Mesenchymal stem cell (in vitro differentiated cells and primary cell): ENCODE measurements around the gene TSPAN2.

Experiments
- DNase-seq: peaks from one replicate; pipeline ENCODE4 v3.0.0-alpha.2; 2013
- H2AFZ ChIP-seq: one replicate; pipeline ENCODE4 v1.6.1; 2013; ENCODE audit warnings: low read depth, mild to moderate bottlenecking, control low read depth, inconsistent platforms, low read length, moderate library complexity
- H2AK5ac ChIP-seq: 2 replicates; pipeline ENCODE4 v1.6.1; 2013; ENCODE audit warnings: low read length, moderate library complexity, mild to moderate bottlenecking, inconsistent platforms; ENCODE audit not compliant: severe bottlenecking
- H2BK120ac ChIP-seq: one replicate; pipeline ENCODE4 v1.6.1; 2013; ENCODE audit warnings: low read depth, mild to moderate bottlenecking, inconsistent platforms, low read length, moderate library complexity
- H2BK12ac ChIP-seq, 2 experiments: one replicate each; pipeline ENCODE4 v1.6.1; 2013; ENCODE audit warnings: inconsistent platforms in 2 of 2, low read length in 2 of 2, mild to moderate bottlenecking in 2 of 2, moderate library complexity in 2 of 2, control low read depth in 1 of 2
- H2BK15ac ChIP-seq: one replicate; pipeline ENCODE4 v1.6.1; 2013; ENCODE audit warnings: mild to moderate bottlenecking, low read depth, inconsistent platforms; ENCODE audit not compliant: poor library complexity, severe bottlenecking
- H2BK5ac ChIP-seq: 2 replicates; pipeline ENCODE4 v1.6.1; 2013; ENCODE audit warnings: low read depth, mild to moderate bottlenecking, low read length, control low read depth, inconsistent platforms; ENCODE audit not compliant: poor library complexity, severe bottlenecking
- H3K14ac ChIP-seq, 2 experiments: one replicate each; pipeline ENCODE4 v1.6.1; 2013; ENCODE audit warnings: inconsistent platforms in 2 of 2, low read length in 2 of 2, control low read depth in 1 of 2, mild to moderate bottlenecking in 1 of 2, moderate library complexity in 1 of 2
- H3K18ac ChIP-seq, 2 experiments: one replicate each; pipeline ENCODE4 v1.6.1; 2013; ENCODE audit warnings: inconsistent platforms in 2 of 2, low read length in 2 of 2, control low read depth in 1 of 2, low read depth in 1 of 2, mild to moderate bottlenecking in 1 of 2
- H3K23ac ChIP-seq, 2 experiments: one replicate each; pipeline ENCODE4 v1.6.1; 2013; ENCODE audit warnings: inconsistent platforms in 2 of 2, low read length in 2 of 2, mild to moderate bottlenecking in 2 of 2, moderate library complexity in 2 of 2, control low read depth in 1 of 2
- H3K27ac ChIP-seq: 2 replicates; pipeline ENCODE4 v1.5.1; 2013; ENCODE audit warnings: mild to moderate bottlenecking, moderate library complexity, low read length, control low read depth, inconsistent platforms; ENCODE audit not compliant: poor library complexity, severe bottlenecking
- H3K27me3 ChIP-seq, 2 experiments: 2 replicates each; pipeline versions ENCODE4 v1.6.1 to v1.7.0; 2013; ENCODE audit warnings: low read length in 2 of 2, mild to moderate bottlenecking in 2 of 2, moderate library complexity in 2 of 2, control low read depth in 1 of 2, inconsistent platforms in 1 of 2; ENCODE audit not compliant: control insufficient read depth in 1 of 2, insufficient read depth in 1 of 2
- H3K36me3 ChIP-seq, 2 experiments: 2 replicates each; pipeline versions ENCODE4 v1.6.1 to v1.7.0; 2013; ENCODE audit warnings: low read length in 2 of 2, control low read depth in 1 of 2, inconsistent platforms in 1 of 2, low read depth in 1 of 2, mild to moderate bottlenecking in 1 of 2; ENCODE audit not compliant: insufficient read depth in 2 of 2, control insufficient read depth in 1 of 2
- H3K4ac ChIP-seq, 2 experiments: one replicate each; pipeline ENCODE4 v1.6.1; 2013; ENCODE audit warnings: inconsistent platforms in 2 of 2, low read length in 2 of 2, mild to moderate bottlenecking in 2 of 2, moderate library complexity in 2 of 2, control low read depth in 1 of 2, low read depth in 1 of 2
- H3K4me1 ChIP-seq: 2 replicates; pipeline ENCODE4 v1.6.1; 2013; ENCODE audit warnings: low read depth, low read length, control low read depth; ENCODE audit not compliant: control insufficient read depth, insufficient read depth
- H3K4me2 ChIP-seq: 2 replicates; pipeline ENCODE4 v1.6.1; 2013; ENCODE audit warnings: low read length, mild to moderate bottlenecking, inconsistent platforms; ENCODE audit not compliant: poor library complexity, severe bottlenecking
- H3K4me3 ChIP-seq, 2 experiments: 2 replicates each; pipeline versions ENCODE4 v1.5.1 to v1.7.0; 2013; ENCODE audit warnings: low read length in 2 of 2, mild to moderate bottlenecking in 2 of 2, control low read depth in 1 of 2, low read depth in 1 of 2; ENCODE audit not compliant: insufficient read depth in 1 of 2
- H3K79me1 ChIP-seq: replicated peaks from 2 replicates; pipeline ENCODE4 v1.6.1; 2013; ENCODE audit warnings: mild to moderate bottlenecking, control low read depth, low read length, inconsistent platforms; ENCODE audit not compliant: poor library complexity, severe bottlenecking
- H3K9ac ChIP-seq: 2 replicates; pipeline ENCODE4 v1.7.0; 2013; ENCODE audit warnings: mild to moderate bottlenecking, low read length, moderate library complexity
- H3K9me3 ChIP-seq: 2 replicates; pipeline ENCODE4 v1.7.0; 2013; ENCODE audit warnings: mild to moderate bottlenecking, low read length; ENCODE audit not compliant: control insufficient read depth
- H4K8ac ChIP-seq: one replicate; pipeline ENCODE4 v1.6.1; 2013; ENCODE audit warnings: inconsistent platforms, mild to moderate bottlenecking, low read length, moderate library complexity
- H4K91ac ChIP-seq: one replicate; pipeline ENCODE4 v1.6.1; 2013; ENCODE audit warnings: mild to moderate bottlenecking, low read length, inconsistent platforms
- WGBS: methylation state at CpG from one replicate; pipeline ENCODE4 v1.1.7; 2013; ENCODE audit warnings: mixed read lengths; 5-methylcytosine and 5-hydroxymethylcytosine counted together

The TSPAN2 gene

DNA sequence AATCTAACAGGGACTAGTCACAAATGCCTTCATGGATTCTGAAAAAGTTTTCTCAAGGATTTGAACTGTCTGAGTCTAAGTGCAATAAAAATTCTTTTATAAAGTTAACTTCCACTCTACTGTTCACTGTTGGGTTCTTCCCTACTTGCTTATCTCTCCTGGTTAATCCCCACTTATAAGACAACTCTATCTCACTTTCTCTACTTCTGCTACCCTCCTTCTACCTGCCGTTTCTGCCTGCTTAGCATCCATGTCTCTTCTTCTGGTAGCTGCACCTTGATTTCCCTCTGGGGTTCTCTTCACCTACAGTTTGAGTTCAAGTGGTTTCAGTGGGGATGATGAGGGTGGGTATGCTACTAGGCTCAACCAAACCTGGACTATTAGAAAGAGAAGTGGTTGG, 53.7 kb downstream of the TSPAN2 start:
- Histone ChIP-seq H2BK12ac (no peak overlapping the region), H4K8ac (no peak overlapping the region), H3K79me1 (no peaks in the 10 kb centered on the region), H3K9me3 (no peaks in the 10 kb centered on the region), H2AK5ac (no peak overlapping the region), H3K4ac (no peak overlapping the region), H3K27ac (no peak overlapping the region), H3K4me2 (no peak overlapping the region), H3K4me3 (no peak overlapping the region), H3K18ac (no peak overlapping the region), H3K9ac (no peak overlapping the region), H2AFZ (no peak overlapping the region), H2BK120ac (no peak overlapping the region), H3K23ac (no peak overlapping the region), H3K27me3 (peaks cover 5 to 10% of the 10 kb centered on the region in 2 experiments), H3K14ac (no peak overlapping the region), H2BK15ac (no peak overlapping the region), H4K91ac (no peak overlapping the region), H3K36me3 (no peaks in the 10 kb centered on the region), H3K4me1 (no peaks in the 10 kb centered on the region), H2BK5ac (no peak overlapping the region)
- no CpG with 5 or more reads among the region's 1 CpG for WGBS
- DNase-seq: no peak

GRCh38 chr1:115031595-115031994, 57.7 kb downstream of the TSPAN2 start:
- H3K4ac ChIP-seq: no peak overlapping the region
- no peak overlapping the region for H4K91ac ChIP-seq
- WGBS: no CpG with 5 or more reads among the region's 2 CpGs
- no peak for DNase-seq
- no peak overlapping the region for H2AFZ ChIP-seq
- no peak overlapping the region for H3K9ac ChIP-seq
- H3K27me3 ChIP-seq: peaks cover 0 to 2% of the 10 kb centered on the region in 2 experiments
- H2BK15ac ChIP-seq: no peak overlapping the region
- H3K79me1 ChIP-seq: no peaks in the 10 kb centered on the region
- no peaks in the 10 kb centered on the region for H3K36me3 ChIP-seq
- H2BK120ac ChIP-seq: no peak overlapping the region
- no peak overlapping the region for H4K8ac ChIP-seq
- H3K23ac ChIP-seq: no peak overlapping the region
- no peak overlapping the region for H2BK5ac ChIP-seq
- H2BK12ac ChIP-seq: no peak overlapping the region
- no peaks in the 10 kb centered on the region for H3K9me3 ChIP-seq
- H3K4me2 ChIP-seq: no peak overlapping the region
- no peak overlapping the region for H3K14ac ChIP-seq
- no peak overlapping the region for H3K18ac ChIP-seq
- no peaks in the 10 kb centered on the region for H3K4me1 ChIP-seq
- no peak overlapping the region for H3K4me3 ChIP-seq
- H3K27ac ChIP-seq: no peak overlapping the region
- H2AK5ac ChIP-seq: no peak overlapping the region

DNA sequence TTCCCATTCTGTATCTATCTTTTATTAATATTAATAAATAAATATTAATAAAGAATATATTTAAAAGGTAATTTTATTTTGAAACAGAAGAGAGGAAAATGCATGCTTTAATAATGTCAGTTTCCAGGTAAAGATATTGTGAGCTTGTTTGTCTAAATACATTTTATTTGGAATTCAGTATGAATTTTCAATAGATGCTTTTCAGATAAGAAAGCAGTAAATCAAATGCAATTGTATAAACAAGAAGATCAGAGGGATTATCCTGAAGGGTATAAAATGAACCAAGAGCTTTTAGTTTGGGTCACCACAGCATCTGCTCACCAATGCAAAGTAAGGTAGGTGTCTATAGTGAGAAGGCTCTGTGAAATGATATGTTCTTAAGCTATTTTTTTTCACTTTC, 59.8 kb downstream of the TSPAN2 start, which contains the start of gene TSHB:
TSHB (plus strand) TSS at position 301 of the 400 bp plus-strand sequence. CDS start 3,537 bp downstream, outside the sequence.
- Histone ChIP-seq H3K9ac (no peak within 1 kb of the TSS), H3K79me1 (no peaks in the 10 kb centered on the region), H3K23ac (no peak within 1 kb of the TSS), H3K4me1 (no peaks in the 10 kb centered on the region), H3K4ac (no peak within 1 kb of the TSS), H2AK5ac (no peak within 1 kb of the TSS), H2BK12ac (no peak within 1 kb of the TSS), H3K9me3 (no peaks in the 10 kb centered on the region), H3K27ac (no peak within 1 kb of the TSS), H2BK15ac (no peak within 1 kb of the TSS), H3K27me3 (no peaks in the 10 kb centered on the region), H3K18ac (no peak within 1 kb of the TSS), H2BK120ac (no peak within 1 kb of the TSS), H3K36me3 (no peaks in the 10 kb centered on the region), H2AFZ (no peak within 1 kb of the TSS), H3K4me3 (no peak within 1 kb of the TSS), H3K4me2 (no peak within 1 kb of the TSS), H4K91ac (no peak within 1 kb of the TSS), H4K8ac (no peak within 1 kb of the TSS), H3K14ac (no peak within 1 kb of the TSS), H2BK5ac (no peak within 1 kb of the TSS)
- DNase-seq: no peak

DNA sequence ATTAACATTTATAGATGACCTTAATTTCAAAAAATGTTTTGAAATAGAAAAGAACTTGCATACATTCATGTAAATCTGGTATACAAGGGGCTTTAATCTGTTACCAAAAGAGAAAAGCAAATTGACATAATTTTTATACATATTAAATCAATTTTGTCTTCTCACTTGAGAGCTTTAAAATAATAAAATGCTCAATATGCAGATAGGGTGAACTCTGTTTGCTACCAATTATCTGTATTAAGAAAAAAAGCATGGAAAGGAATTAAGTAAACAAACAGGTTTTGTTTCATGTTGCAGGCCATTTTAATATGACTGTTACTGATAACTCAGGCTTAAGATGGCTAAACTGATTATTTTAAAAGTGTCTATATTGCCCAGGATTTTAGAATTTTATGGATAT, 65.7 kb downstream of the TSPAN2 start:
- no peaks in the 10 kb centered on the region for H3K9me3 ChIP-seq
- H3K14ac ChIP-seq: no peak overlapping the region
- H2BK120ac ChIP-seq: no peak overlapping the region
- no peak overlapping the region for H4K91ac ChIP-seq
- no peak overlapping the region for H3K4ac ChIP-seq
- H2AFZ ChIP-seq: no peak overlapping the region
- DNase-seq: no peak
- H3K9ac ChIP-seq: no peak overlapping the region
- H2AK5ac ChIP-seq: no peak overlapping the region
- H3K4me1 ChIP-seq: no peaks in the 10 kb centered on the region
- H3K27me3 ChIP-seq: peaks cover 5 to 16% of the 10 kb centered on the region in 2 experiments
- H3K23ac ChIP-seq: no peak overlapping the region
- no peak overlapping the region for H3K27ac ChIP-seq
- no peak overlapping the region for H4K8ac ChIP-seq
- no peak overlapping the region for H2BK5ac ChIP-seq
- H3K18ac ChIP-seq: no peak overlapping the region
- H3K4me2 ChIP-seq: no peak overlapping the region
- H2BK15ac ChIP-seq: no peak overlapping the region
- H3K4me3 ChIP-seq: no peak overlapping the region
- H3K79me1 ChIP-seq: no peaks in the 10 kb centered on the region
- H2BK12ac ChIP-seq: no peak overlapping the region
- no peaks in the 10 kb centered on the region for H3K36me3 ChIP-seq
